HG03060 (cell line): ENCODE results near the gene ERMARD.
"Not testable (repeated sequence)": the region's sequence is repeated elsewhere in the genome, so short reads cannot be mapped to it uniquely, and the experiment has no call there.

Experiments
- ATAC-seq: cut with Tn5 transposase; IDR thresholded peaks from one replicate; pipeline ENCODE4 v1.9.1; 2021; ENCODE audit warnings: low read depth, moderate number of reproducible peaks; ENCODE audit not compliant: unreplicated experiment

Gene ERMARD

DNA sequence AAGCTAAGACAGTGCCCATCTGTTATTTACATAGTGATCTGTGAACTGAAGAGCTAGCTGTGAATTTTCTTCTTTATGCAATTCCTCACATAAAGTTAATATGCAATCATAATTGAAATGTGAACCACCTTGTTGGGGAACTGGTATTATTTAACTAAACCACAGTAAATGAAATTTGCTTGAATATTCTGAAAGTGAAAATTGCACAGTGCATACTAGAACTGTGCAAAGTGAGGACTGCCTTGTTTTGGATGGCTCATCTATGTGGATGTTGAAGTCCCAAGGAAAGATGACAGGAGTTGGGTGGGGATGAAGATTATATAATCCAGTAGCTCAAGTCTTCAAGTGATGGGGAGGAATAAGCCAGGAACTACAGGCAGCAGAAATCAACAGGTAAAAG, 21.5 kb upstream of the ERMARD start:
- no peak for ATAC-seq

DNA sequence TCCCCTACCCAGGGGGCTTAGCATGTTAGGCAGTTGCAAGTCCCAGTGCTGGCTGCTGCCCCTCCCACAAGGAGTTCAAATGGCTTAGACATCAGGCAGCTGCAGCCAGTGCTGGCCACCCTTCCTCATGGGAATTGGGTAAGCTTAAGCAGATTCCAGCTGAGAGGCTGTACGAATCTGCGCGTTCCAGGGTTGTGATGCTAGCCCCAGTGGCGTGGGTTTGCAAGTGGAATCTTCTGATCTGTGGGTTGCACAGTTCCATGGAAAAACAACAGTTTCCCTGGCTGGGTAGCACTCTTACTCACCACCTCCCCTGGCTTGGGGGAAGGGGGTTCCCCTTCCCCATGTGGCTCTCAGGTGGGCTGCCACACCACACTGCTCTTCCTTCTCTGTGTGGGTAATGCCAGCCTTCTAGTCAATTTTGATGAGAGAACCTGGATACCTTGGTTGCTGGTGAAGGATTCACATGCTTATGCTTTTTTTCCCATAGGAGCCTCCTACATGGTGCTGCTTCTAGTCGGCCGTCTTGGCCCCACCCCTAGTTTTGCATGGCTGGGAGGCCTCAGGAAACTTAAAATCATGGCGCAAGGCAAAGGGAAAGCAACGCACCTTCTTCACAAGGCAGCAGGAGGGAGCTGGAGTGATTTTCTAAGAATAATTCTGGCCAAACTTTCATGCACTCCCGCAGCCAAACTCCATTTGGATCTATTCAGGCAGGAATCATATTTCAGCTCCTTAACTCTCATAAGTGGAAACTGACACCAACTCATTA, 13.0 kb upstream of the ERMARD start:
- no peak for ATAC-seq

- no peak for ATAC-seq
These were observed 12.4 kb upstream of the ERMARD start for GRCh38 chr6:169738976-169739529.

DNA sequence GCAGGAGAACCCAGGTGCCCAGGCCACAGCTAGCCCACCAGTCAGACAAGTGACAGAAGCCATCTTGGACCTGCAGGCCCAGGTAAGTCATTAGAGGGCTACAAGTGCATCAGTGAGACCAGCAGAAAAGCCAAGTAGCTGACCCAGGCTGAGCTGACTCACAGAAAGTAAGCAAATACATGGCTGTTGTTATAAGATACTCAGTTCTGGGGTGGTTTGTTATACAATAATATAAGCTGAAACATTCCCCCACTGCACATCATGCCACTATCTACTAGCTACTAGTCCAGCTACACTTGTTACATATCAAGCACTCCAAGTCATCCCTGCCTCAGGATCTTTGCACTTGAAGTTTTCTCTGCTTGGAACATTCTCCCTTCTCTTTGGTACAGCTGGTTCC, 10.1 kb upstream of the ERMARD start:
- no peak for ATAC-seq

- ATAC-seq, result no peak
These were observed 6.0 kb upstream of the ERMARD start for GRCh38 chr6:169745405-169745804.

DNA sequence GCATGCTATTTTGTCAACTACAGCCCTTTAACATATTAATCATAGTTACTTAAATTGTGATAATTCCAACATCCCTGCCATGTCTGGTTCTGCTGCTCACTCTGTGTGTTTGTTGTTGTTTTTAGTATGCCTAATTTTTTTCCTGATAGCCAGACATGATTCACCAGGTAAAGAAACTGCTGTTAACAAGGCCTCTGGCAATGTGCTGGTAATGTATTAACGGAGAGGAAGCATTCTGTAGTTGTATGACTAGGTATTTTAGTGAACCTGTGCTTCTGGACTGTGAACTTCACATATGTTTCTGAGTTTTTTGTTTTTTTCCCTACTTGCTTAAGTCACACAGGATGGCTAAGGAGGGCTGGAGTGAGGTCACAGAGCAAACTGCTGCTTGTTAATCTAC, 4.9 kb upstream of the ERMARD start:
- ATAC-seq, result no peak

DNA sequence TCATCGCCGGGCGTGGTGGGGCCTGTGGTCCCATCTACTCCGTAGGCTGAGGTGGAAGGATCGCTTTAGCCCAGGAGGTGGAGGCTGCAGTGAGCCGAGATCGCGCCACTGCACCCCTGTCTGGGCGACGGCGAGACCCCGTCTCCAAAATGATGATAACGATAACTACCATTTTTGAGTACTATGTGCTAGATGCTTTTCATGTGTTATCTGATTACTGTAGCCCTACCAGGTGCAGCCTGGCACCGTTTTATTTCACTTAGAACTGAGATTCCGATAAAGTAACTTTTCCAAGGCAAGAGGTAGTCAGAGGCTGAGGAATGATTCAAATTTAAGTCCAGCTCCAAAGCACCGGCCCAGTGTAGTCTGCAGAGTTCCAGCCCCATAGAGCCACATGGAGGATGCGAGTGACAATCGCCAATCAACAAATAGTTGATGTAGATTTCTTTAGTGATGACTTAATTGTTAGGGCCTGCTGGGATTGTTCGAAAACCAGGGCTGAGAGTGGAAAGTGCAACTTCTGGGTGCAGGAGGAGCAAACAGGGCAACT, 727 bp downstream of the ERMARD start:
- ATAC-seq, result no peak

DNA sequence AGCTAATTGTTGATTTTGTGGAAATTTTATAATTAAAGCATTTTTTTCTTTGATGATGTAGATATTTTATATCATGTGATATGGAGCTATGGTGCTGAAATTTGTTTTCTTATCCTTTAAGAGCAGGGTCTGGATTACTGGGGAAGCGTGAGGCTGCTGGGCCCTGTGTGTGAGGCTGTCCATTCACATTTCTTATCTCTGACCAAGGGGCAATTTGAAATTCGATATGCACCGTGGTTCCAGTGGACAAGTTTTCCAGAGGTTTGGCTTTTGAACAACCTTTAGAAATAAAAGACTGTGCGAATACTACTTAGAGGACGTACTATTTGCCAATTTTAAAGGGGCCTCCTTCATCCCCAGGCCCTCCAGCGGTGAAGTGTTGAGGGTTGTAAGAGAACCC, 3.7 kb downstream of the ERMARD start:
- no peak for ATAC-seq

- no peak for ATAC-seq
These were observed 11.9 kb downstream of the ERMARD start for GRCh38 chr6:169763308-169763707.

- ATAC-seq, result no peak
These were observed 12.5 kb downstream of the ERMARD start for GRCh38 chr6:169763881-169764280.

DNA sequence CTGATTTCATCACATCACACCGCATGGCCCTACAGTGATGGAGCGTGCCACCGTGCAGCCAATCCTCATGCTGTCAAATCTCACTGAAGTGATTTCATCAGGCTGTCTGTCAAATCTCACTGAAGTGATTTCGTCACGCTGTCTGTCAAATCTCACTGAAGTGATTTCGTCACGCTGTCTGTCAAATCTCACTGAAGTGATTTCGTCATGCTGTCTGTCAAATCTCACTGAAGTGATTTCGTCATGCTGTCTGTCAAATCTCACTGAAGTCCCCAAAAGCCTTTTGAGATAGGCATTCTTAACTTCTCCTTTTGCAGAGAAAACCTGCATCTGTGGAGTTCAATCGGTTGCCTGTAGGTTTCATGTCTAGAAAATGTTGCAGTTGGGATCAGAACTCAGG, 14.4 kb downstream of the ERMARD start:
- not testable (repeated sequence) for ATAC-seq

DNA sequence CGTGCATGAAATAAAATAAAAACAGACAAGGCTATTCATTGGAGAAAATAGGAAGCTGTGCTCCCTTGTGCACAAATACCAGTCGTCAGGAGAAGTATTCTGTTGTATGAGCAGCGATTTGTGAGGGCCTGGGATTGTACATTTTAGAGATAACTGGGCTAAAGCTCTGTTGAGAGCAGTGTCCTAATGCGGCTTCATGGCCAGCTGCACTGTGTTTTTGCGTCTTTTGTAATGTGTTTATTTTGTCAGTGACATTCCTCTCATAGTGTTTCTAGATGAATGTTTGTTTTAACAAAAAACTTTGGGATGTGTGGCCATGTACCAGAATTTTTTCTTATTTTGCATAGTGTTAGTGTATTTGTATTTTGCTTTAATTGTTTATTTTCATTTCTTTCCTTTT, 14.8 kb downstream of the ERMARD start:
- no peak for ATAC-seq

- no peak for ATAC-seq
These were observed 15.7 kb downstream of the ERMARD start for GRCh38 chr6:169766921-169767736.

- ATAC-seq, result no peak
These were observed 22.9 kb downstream of the ERMARD start for GRCh38 chr6:169774347-169774746.

DNA sequence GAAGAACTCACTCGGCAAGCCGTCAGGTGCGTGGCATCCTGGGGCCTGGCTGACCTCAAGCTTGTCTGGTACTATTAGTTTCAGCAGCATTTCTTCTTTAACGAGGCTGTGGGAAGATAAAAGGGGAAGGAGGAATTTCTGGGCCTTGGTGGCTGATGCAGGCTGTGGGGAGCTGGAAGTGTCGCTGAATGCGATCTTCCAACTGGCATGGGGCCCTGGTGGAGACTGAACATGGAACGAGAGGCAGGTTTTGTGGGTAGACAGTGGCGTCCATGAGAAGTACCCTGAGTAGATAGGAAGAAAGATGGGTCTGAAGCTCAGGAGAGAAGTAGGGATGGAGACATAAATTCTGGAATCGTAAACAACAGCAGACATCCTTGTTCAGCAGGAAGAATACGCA, 23.9 kb downstream of the ERMARD start:
- ATAC-seq, result no peak

DNA sequence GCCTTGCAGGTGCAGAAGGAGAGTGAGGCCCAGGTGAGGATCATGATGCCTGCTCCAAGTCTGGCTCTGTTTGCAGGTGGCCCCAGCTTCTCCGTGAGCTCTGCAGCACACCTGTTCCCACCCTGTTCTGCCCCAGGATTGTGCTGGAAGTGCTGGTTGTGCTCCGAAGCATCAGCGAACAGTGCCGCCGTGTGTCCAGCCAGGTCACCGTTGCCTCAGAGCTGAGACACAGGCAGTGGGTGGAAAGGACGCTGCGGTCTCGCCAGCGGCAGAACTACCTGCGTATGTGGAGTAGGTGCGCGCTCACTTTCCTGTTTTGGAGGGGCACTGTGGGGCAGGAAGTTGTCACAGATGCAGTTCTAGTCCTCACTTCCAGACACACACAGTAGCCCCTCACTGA, 25.0 kb downstream of the ERMARD start:
- ATAC-seq, result no peak

GRCh38 chr6:169777896-169778295, 26.5 kb downstream of the ERMARD start:
- ATAC-seq, result no peak

DNA sequence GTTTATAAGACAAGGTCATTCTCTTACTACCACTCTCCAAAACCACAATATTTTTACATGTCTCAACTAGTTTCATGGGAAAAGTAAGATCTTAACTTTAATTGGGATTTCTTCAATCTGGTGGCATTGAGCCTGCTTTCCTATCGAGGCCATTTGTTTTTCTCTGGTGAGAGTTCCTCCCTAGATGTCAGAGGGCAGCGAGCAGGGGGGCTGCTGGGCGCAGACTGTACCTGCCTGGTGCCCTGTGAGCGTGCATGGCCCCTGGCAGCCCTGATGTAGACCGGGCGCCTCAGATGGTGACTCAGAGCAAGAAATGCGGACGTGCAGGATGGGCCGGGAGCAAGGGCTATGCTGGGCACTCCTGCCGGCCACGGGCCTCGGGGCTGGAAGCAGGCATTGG, 27.2 kb downstream of the ERMARD start:
- no peak for ATAC-seq

- ATAC-seq, result no peak
These were observed 27.8 kb downstream of the ERMARD start for GRCh38 chr6:169779092-169779815.

- no peak for ATAC-seq
These were observed 28.5 kb downstream of the ERMARD start for GRCh38 chr6:169779896-169780295.
